ENCODE data around the gene NAMPT.

NAMPT gene

DNA sequence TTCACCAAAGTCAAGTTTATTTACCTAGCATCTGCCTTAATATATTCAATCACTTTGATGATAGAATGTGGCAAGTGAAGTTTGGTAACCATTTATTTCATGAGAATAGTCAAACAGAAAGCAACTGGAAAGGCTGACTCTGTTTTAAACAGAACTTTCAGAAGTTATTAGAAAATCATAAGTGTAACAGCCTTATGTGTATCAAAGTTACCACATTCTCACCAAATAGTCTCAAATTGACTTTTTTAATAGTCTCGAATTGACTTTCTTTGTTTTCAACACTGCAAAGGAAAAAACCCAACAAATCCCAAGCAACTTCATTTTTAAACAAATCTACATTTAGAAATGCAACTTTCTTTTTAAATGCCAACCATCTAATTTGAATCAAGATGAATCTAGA, 29.5 kb downstream of the NAMPT start:
- no peak overlapping the region for H3K27ac ChIP-seq
- TF ChIP-seq, protein P1, sequence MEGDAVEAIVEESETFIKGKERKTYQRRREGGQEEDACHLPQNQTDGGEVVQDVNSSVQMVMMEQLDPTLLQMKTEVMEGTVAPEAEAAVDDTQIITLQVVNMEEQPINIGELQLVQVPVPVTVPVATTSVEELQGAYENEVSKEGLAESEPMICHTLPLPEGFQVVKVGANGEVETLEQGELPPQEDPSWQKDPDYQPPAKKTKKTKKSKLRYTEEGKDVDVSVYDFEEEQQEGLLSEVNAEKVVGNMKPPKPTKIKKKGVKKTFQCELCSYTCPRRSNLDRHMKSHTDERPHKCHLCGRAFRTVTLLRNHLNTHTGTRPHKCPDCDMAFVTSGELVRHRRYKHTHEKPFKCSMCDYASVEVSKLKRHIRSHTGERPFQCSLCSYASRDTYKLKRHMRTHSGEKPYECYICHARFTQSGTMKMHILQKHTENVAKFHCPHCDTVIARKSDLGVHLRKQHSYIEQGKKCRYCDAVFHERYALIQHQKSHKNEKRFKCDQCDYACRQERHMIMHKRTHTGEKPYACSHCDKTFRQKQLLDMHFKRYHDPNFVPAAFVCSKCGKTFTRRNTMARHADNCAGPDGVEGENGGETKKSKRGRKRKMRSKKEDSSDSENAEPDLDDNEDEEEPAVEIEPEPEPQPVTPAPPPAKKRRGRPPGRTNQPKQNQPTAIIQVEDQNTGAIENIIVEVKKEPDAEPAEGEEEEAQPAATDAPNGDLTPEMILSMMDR (conservative IDR thresholded peaks at IDR 0.05) = no peak
- TF ChIP-seq ZFX (IDR thresholded peaks at IDR 0.05) = no peak

DNA sequence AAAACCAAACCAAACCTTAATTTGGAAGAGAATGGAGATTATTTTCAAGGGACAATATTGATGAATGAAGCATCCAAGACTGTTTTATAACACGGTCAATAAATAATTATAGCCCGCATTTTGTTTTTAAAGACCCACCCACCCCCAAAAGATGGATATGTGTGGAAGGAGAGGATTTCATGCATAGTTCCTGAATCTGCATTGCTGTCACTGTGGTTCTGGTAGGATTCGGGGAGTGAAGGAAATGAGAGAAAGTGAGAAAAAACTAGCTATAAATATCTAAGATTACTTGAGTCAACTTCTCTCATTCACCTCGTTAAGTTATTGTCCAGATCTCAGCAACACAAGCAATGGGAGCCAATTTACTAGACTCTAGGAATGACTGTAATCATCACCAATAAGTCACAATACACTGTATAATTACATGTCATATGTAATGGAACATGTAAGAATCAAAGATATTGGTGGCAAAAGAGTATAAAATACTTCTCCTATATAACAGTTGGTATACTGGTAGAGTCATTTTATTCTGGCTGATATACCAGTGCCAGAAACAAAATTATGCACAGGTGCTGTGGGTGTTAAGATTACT, 30.2 kb downstream of the NAMPT start:
- no peak overlapping the region for H3K27ac ChIP-seq
- no peak for TF ChIP-seq ZFX (IDR thresholded peaks at IDR 0.05)
- TF ChIP-seq, protein P1 (conservative IDR thresholded peaks at IDR 0.05) = no peak

DNA sequence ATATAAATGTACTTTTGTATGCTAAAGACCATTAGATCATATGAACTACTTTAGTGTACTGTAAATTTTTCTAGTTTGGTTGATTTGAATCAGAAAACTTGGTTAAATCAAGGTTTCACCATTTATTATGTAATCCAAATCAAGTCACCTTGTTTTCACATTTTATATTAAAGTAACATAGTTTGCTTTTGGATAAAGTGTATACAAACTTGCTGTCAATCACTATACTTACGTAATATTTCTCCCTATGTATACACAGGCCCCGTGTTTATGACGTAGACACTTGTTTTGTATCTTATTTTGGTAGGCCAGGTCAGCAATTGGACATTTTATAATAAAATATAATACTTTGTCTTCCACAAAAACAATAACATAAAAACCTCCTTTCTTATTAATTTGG, 32.2 kb downstream of the NAMPT start:
- no peak overlapping the region for H3K27ac ChIP-seq
- TF ChIP-seq, protein P1 (conservative IDR thresholded peaks at IDR 0.05) = no peak
- TF ChIP-seq ZFX (IDR thresholded peaks at IDR 0.05) = no peak

DNA sequence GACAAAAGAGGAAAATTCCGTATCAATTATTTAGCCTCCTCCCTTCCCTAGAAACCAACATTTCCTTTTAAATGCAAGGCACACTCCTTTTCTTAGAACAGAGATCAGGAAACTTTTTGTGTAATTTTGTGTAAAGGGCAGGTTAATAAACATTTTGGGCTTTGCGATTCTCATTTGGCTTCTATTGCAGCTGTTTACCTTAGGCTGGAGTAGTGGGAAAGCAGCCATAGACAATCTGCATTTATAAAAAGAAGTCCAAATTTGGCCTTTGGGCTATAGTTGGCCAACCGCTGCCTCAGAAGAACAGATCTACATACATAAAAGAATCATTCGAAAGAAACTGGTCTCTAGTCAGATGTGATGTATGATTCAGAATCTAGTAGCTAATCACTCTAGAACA, 35.3 kb downstream of the NAMPT start:
- TF ChIP-seq ZFX (IDR thresholded peaks at IDR 0.05) = no peak
- TF ChIP-seq, protein P1 (conservative IDR thresholded peaks at IDR 0.05) = no peak
- H3K27ac ChIP-seq = no peak overlapping the region

DNA sequence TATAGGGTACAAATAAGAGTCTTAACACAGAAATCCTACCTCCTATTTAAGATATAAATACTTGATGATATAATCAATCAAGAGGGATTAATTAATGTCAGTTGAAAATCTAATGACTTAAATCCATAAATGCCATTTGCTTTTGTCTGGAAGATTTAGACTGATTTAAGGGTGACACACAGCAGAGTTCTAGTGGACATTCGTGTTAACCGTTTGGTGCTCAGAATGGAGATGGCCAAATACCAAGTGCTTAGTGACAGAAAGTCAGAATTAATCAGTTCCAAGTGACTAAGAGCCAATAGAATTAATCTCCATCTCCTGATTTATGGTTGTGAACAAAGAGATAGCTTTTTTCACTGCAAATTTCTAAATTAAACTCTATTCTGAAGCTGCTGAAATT, 36.2 kb downstream of the NAMPT start:
- H3K27ac ChIP-seq = no peak overlapping the region
- no peak for TF ChIP-seq ZFX (IDR thresholded peaks at IDR 0.05)
- TF ChIP-seq, protein P1 (conservative IDR thresholded peaks at IDR 0.05) = no peak

DNA sequence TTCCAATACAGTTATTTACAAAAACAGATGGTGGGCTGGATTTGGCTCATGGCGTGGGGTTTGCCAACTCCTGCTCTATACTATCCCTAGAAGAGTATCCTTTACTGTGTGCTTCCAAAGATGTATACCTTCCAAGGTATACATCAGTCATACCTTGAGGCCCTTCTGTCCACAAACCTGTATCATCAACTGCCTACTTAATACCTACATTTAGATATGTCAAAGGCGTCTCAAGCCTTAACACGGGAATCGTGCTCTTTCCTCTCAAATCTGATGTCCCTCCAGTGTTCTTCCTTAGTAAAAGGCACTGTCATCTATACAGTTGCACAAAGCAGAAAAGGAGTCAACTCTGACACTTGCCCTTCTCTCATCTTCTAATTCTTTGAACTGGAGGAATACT, 36.9 kb downstream of the NAMPT start:
- no peak overlapping the region for H3K27ac ChIP-seq
- no peak for TF ChIP-seq ZFX (IDR thresholded peaks at IDR 0.05)
- TF ChIP-seq, protein P1 (conservative IDR thresholded peaks at IDR 0.05) = no peak

DNA sequence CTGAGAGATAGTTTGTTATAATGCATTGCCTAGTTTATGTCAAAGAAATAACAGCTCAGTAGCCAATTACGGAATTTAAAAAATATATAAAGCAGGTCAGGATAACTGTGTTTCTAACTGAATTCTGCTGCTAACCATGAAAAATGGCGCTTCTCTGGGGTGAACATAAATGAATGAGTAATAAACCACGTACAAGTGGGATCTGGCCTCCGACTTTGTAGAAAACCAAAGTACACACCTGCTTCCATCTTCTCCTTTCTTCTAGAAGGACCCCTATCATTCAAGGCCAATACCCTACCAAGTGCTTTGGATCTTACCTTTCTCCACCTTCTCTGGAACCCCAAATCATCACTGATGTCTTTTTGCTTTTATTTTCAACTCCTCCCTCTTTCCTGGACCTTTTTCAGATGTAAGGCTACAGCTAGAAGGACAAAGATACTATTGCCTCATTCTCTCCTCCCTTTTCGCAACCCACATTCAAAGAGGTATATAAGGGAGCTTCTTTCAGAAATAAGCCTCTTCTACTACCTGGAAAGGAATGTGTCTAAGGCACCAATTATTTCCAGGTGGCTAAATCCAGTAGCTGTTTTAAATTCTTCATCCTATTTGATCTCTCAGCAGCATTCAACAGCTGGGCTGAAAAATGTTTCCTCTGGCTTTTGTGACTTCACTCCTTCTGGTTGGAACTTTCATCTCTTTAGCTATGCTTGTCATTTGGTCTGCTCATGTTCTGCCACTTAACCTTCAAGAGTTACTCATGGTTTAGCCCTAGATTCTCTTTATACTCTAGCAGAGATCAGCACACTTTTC, 37.7 kb downstream of the NAMPT start:
- TF ChIP-seq, protein P1 (conservative IDR thresholded peaks at IDR 0.05) = no peak
- no peak for TF ChIP-seq ZFX (IDR thresholded peaks at IDR 0.05)
- H3K27ac ChIP-seq = no peak overlapping the region

Measured in C4-2B (cell line).